Gastrocnemius medialis (tissue), 4 donors: ENCODE measurements around the gene RHNO1. TPM values are rescaled to one million over a fixed set of nuclear protein-coding genes. Genes with fewer than 3 reads are reported as not detected.

ENCODE experiments used
- ATAC-seq, 2 donors: fragments of 150-250 bp; one replicate each; pipeline ENCODE4 v1.9.1; 2016
- DNase-seq, 2 donors: peaks; one replicate each; pipeline ENCODE4 v3.0.0-alpha.2; 2019
- H3K27ac ChIP-seq, 4 donors: fragments of 200-600 bp; sonication (generic); 1 replicate in 1 of 4; 2 replicates in 3 of 4; pipeline ENCODE4 v1.5.1; 2016 to 2018; ENCODE audit warnings: mild to moderate bottlenecking in 2 of 4, moderate library complexity in 1 of 4
- H3K27me3 ChIP-seq, 3 donors: fragments of 200-600 bp; sonication (generic) in 2 of 3; 1 replicate in 1 of 3; 2 replicates in 2 of 3; pipeline versions ENCODE4 v1.5.1 to v1.6.0; 2016 to 2019; ENCODE audit warnings: mild to moderate bottlenecking in 1 of 3, moderate library complexity in 1 of 3
- H3K36me3 ChIP-seq, 2 donors: fragments of 200-600 bp; sonication (generic) in 1 of 2; one replicate each; pipeline ENCODE4 v1.5.1; 2017 to 2018
- H3K4me1 ChIP-seq, 2 donors: fragments of 200-600 bp; sonication (generic) in 1 of 2; one replicate each; pipeline ENCODE4 v1.5.1; 2016 to 2017; ENCODE audit warnings: mild to moderate bottlenecking in 2 of 2
- H3K4me3 ChIP-seq, 4 donors: fragments of 200-600 bp; sonication (generic) in 3 of 4; 1 replicate in 1 of 4; 2 replicates in 3 of 4; pipeline ENCODE4 v1.5.1; 2016 to 2019; ENCODE audit warnings: mild to moderate bottlenecking in 2 of 4
- H3K9me3 ChIP-seq, 3 donors: fragments of 200-600 bp; sonication (generic) in 2 of 3; 1 replicate in 1 of 3; 2 replicates in 2 of 3; pipeline ENCODE4 v1.5.1; 2016 to 2019
- CTCF ChIP-seq, 5 experiments: fragments of 450-650 bp in 3 of 5; fragments of 200-600 bp in 2 of 5; sonication (generic) in 2 of 5; IDR thresholded peaks in 4 of 5; conservative IDR thresholded peaks in 1 of 5; 1 replicate in 4 of 5; 2 replicates in 1 of 5; pipeline ENCODE4 v1.5.1; 2016 to 2019; ENCODE audit warnings: antibody characterized with exemption in 5 of 5, mild to moderate bottlenecking in 3 of 5, moderate library complexity in 3 of 5
- POLR2A ChIP-seq, 2 donors: fragments of 450-650 bp; IDR thresholded peaks; one replicate each; pipeline ENCODE4 v1.6.1; 2017; ENCODE audit warnings: antibody characterized with exemption in 2 of 2, mild to moderate bottlenecking in 2 of 2, moderate library complexity in 2 of 2
- in situ Hi-C, 4 donors: fragments of 200-750 bp; cut with MboI; loops; one replicate each; pipeline versions ENCODE4 v1.15.0 to v1.8.0; 2017; ENCODE audit warnings: low sequenced_read_pairs in 4 of 4
- intact Hi-C: fragments of 100-400 bp; cut with DNase I; formaldehyde crosslinking; loops from one replicate; pipeline ENCODE4 v1.15.1; 2023; ENCODE audit warnings: low total_unique reads
- total RNA-seq, 4 donors: library from RNA; depleted of rRNA; stranded (reverse); fragments of >200 nt; gene quantifications; one replicate each; pipeline versions ENCODE4 v1.1.0 to v1.2.3, GENCODE V29; 2016

Gene RHNO1
- total RNA-seq, 4 donors from 2014 or later: 4.9 to 11.8 (median 6.7) TPM

GRCh38 chr12:2925322-2925995 lies 48.4 kb downstream of the RHNO1 start:
- H3K27ac ChIP-seq: no peak overlapping the region
- ATAC-seq (no peak), DNase-seq (no peak)
- in situ Hi-C loops: no loop called here
- no peaks in the 10 kb centered on the region for H3K9me3 ChIP-seq
- intact Hi-C loops: no loop called here
- H3K27me3 ChIP-seq: no peaks in the 10 kb centered on the region
- H3K4me3 ChIP-seq: no peak overlapping the region
- TF ChIP-seq CTCF (IDR thresholded peaks at IDR 0.05 in 4 of 5, conservative IDR thresholded peaks at IDR 0.05 in 1 of 5) (no peak), POLR2A (IDR thresholded peaks at IDR 0.05) (no peak)
- H3K36me3 ChIP-seq: peaks cover 0 to 19% of the 10 kb centered on the region in 2 donors
- H3K4me1 ChIP-seq: peaks cover 5 to 17% of the 10 kb centered on the region in 2 donors

DNA sequence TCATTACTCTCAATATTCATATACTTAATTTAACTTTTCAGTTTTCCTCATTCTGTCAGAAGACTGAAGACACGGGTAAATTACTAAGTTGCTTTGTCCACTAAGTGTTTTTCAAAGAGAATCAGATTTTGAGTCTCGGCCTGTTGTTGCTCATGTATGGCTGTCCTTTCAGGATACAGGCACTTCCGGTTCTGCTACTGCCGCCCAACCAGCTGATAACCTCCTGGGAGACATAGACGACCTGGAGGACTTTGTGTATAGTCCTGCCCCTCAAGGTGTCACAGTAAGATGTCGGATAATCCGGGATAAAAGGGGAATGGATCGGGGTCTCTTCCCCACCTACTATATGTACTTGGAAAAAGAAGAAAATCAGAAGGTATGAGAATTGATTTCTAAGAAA lies 53.8 kb downstream of the RHNO1 start:
- DNase-seq (no peak), ATAC-seq (no peak)
- intact Hi-C loops: no loop called here
- no peaks in the 10 kb centered on the region for H3K4me1 ChIP-seq
- no peak overlapping the region for H3K27ac ChIP-seq
- H3K36me3 ChIP-seq: peaks cover 3 to 44% of the 10 kb centered on the region in 2 donors
- no peaks in the 10 kb centered on the region for H3K27me3 ChIP-seq
- TF ChIP-seq CTCF (IDR thresholded peaks at IDR 0.05 in 4 of 5, conservative IDR thresholded peaks at IDR 0.05 in 1 of 5) (no peak), POLR2A (IDR thresholded peaks at IDR 0.05) (no peak)
- no peak overlapping the region for H3K4me3 ChIP-seq
- in situ Hi-C loops: no loop called here
- H3K9me3 ChIP-seq: no peaks in the 10 kb centered on the region

GRCh38 chr12:2933586-2933985 lies 56.6 kb downstream of the RHNO1 start:
- DNase-seq: no peak
- Histone ChIP-seq H3K27ac (no peak overlapping the region), H3K36me3 (peaks cover 3 to 56% of the 10 kb centered on the region in 2 donors), H3K27me3 (no peaks in the 10 kb centered on the region), H3K4me3 (no peak overlapping the region), H3K4me1 (no peaks in the 10 kb centered on the region), H3K9me3 (no peaks in the 10 kb centered on the region)
- ATAC-seq: no peak
- no peak for TF ChIP-seq CTCF (IDR thresholded peaks at IDR 0.05 in 4 of 5, conservative IDR thresholded peaks at IDR 0.05 in 1 of 5)
- no peak for TF ChIP-seq POLR2A (IDR thresholded peaks at IDR 0.05)
- in situ Hi-C loops (no loop called here), intact Hi-C loops (no loop called here)

DNA sequence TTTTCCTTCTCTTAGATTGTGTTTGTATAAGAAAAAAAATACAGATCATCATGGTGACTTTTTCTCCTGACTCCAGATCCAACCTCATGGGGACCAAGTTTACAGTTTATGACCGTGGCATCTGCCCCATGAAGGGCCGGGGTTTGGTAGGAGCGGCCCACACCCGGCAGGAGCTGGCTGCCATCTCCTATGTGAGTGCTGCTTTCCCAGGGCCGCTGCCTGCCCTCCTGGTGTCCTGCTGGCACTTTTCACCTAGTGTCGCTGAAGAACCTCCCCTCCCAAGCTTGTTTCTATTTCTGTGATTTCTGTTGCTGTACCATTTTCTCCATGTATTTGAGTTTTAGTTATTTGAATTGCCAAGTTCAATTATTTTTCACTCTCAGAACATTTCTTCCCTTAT lies 57.3 kb downstream of the RHNO1 start:
- in situ Hi-C loops: no loop called here
- DNase-seq: no peak

More for the DNA sequence above, 57.3 kb downstream of the RHNO1 start:
- TF ChIP-seq CTCF (IDR thresholded peaks at IDR 0.05 in 4 of 5, conservative IDR thresholded peaks at IDR 0.05 in 1 of 5) (no peak), POLR2A (IDR thresholded peaks at IDR 0.05) (no peak)
- no peaks in the 10 kb centered on the region for H3K4me1 ChIP-seq
- no peak overlapping the region for H3K27ac ChIP-seq
- H3K9me3 ChIP-seq: no peaks in the 10 kb centered on the region
- no peaks in the 10 kb centered on the region for H3K27me3 ChIP-seq
- intact Hi-C loops: no loop called here
- ATAC-seq: no peak
- peaks cover 3 to 64% of the 10 kb centered on the region in 2 donors for H3K36me3 ChIP-seq
- no peak overlapping the region for H3K4me3 ChIP-seq
